ENCODE results near the gene ZDBF2.

DNA sequence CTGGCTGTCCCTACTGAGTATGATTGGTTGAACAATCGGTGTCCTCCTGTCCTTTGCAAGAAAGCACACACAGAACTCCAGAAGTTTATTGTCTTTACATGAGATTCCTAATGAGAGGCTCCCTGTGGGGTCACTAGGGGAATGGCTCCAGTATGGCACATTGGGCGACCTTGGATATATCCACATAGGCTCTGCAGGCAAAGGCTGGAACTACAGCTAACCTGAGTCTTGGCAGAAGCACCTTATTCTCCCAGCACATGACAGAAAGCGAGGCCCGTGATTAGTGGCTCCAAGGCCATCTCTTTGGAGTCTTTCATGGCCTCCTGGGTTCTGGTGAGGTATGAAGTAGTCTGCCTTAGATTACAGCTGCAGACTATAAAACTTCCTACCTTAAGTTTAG, 49.0 kb downstream of the ZDBF2 start:
- no peak for TF ChIP-seq POLR2A (IDR thresholded peaks at IDR 0.05; ENCODE audit: low read length)
- no peak for TF ChIP-seq GATA1 (IDR thresholded peaks at IDR 0.05; ENCODE audit: low read depth, low read length)
